ENCODE data around the gene RUSC1. TPM values are rescaled to one million over a fixed set of nuclear protein-coding genes. Genes with fewer than 3 reads are reported as not detected.
"Not testable (repeated sequence)": the region's sequence is repeated elsewhere in the genome, so short reads cannot be mapped to it uniquely, and the experiment has no call there.

The RUSC1 gene
- total and polyA plus RNA-seq, 2 of the 8 experiments (the other 6 are each of a cell fraction or from before 2014, with no cell fraction given), result 54.6 to 90.4 TPM

DNA sequence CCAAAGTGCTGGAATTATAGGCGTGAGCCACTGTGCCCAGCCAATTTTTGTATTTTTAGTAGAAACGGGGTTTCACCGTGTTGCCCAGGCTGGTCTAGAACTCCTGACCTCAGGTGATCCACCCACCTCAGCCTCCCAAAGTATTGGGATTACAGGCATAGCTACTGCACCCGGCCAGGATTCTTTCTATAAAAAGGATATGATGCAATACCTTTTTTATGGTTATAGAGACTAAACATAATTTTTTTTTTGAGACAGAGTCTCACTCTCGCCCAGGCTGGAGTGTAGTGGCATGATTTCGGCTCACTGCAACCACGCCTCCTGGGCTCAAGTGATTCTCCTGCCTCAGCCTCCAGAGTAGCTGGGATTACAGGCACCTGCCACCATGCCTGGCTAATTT, 8.2 kb downstream of the RUSC1 start:
- H3K23ac ChIP-seq (ENCODE audit: insufficient read length); H2BK12ac ChIP-seq (ENCODE audit: low read depth, low read length); H2BK15ac ChIP-seq (ENCODE audit: low read length); H3K79me2 ChIP-seq (ENCODE audit: control insufficient read depth in 1 of 2, insufficient read depth in 2 of 2, low read length in 2 of 2); H3K9me3 ChIP-seq (ENCODE audit: insufficient read depth in 2 of 2, low read depth in 1 of 2, low read length in 1 of 2); H3K9ac ChIP-seq (replicated peaks in 1 of 4; ENCODE audit: extremely low read depth in 1 of 4, low read depth in 3 of 4, low read length in 3 of 4); H4K5ac ChIP-seq (ENCODE audit: insufficient read length, low read depth, low read length); H3K4me1 ChIP-seq (replicated peaks in 1 of 4; ENCODE audit: control insufficient read depth in 3 of 4, insufficient read depth in 4 of 4, low read length in 3 of 4); H3K79me1 ChIP-seq (ENCODE audit: low read depth, low read length); H4K20me1 ChIP-seq (replicated peaks in 1 of 2; ENCODE audit: control insufficient read depth in 1 of 2, insufficient read depth in 2 of 2, low read length in 2 of 2); H2AFZ ChIP-seq (ENCODE audit: low read length); H3K4me3 ChIP-seq (ENCODE audit: extremely low read depth in 1 of 4, insufficient read depth in 2 of 4, low read depth in 3 of 4, low read length in 4 of 4); H4K91ac ChIP-seq (replicated peaks; ENCODE audit: insufficient read length, low read length); H3K56ac ChIP-seq (replicated peaks; ENCODE audit: insufficient read length, low read depth, low read length); H2AK5ac ChIP-seq (ENCODE audit: low read depth, low read length); H3K4me2 ChIP-seq (ENCODE audit: insufficient read depth in 1 of 2, low read depth in 2 of 2, low read length in 2 of 2); H3K23me2 ChIP-seq (ENCODE audit: low read depth, low read length); H4K8ac ChIP-seq (ENCODE audit: extremely low read depth, insufficient read depth, low read length); H2BK5ac ChIP-seq (ENCODE audit: low read depth, low read length); DNase-seq (ENCODE audit: low read depth in 1 of 2, low spot score in 2 of 2); H2BK120ac ChIP-seq (replicated peaks; ENCODE audit: low read depth, low read length); H3K27ac ChIP-seq (ENCODE audit: low read depth, low read length); FAIRE-seq; H3K18ac ChIP-seq (ENCODE audit: extremely low read depth, low read length); H3K4ac ChIP-seq (replicated peaks; ENCODE audit: insufficient read length, low read depth, low read length); H2BK20ac ChIP-seq (ENCODE audit: low read length); H3K14ac ChIP-seq (ENCODE audit: insufficient read length); H3K27me3 ChIP-seq (replicated peaks in 1 of 4; ENCODE audit: control insufficient read depth in 3 of 4, extremely low read depth in 1 of 4, insufficient read depth in 3 of 4, low read length in 3 of 4): not testable (repeated sequence)
- 96% methylated on average over 7 of the region's 7 CpGs; no CpG with 5 or more reads in 1 of the 2 experiments for WGBS, 2 experiments (ENCODE audit: extremely low coverage in 1 of 2, insufficient coverage in 1 of 2, insufficient read length in 1 of 2, insufficient replicate concordance in 2 of 2, low coverage in 1 of 2, low lambda C conversion rate in 2 of 2, missing lambda C conversion rate in 1 of 2)
- POLR2A ChIA-PET (ENCODE audit: partially characterized antibody), result interaction anchor here (1.2 to 1.6 kb wide), 2 partner anchors 21 to 69 kb away, joined by 3 to 4 read pairs; no protein-coding TSS in a partner anchor
- CTCF ChIA-PET (ENCODE audit: partially characterized antibody), result interaction anchor here (0.6 to 15.0 kb wide), 7 partner anchors 9 to 323 kb away, joined by 3 to 227 read pairs (median 4); partner anchors contain the start of gene ENTREP3
- peaks cover 0 to 29% (median 3%) of the 10 kb centered on the region in 4 experiments; a peak in 7 of 8 replicates for H3K36me3 ChIP-seq (ENCODE audit: control insufficient read depth in 2 of 4, insufficient read depth in 4 of 4, low read length in 3 of 4)
